GM21717 (cell line): Measurements from ENCODE around the gene FNDC3B.

ENCODE experiments used
- ATAC-seq: cut with Tn5 transposase; IDR thresholded peaks from one replicate; pipeline ENCODE4 v1.9.1; 2021; ENCODE audit warnings: mild to moderate bottlenecking, moderate library complexity; ENCODE audit not compliant: unreplicated experiment

Gene FNDC3B

DNA sequence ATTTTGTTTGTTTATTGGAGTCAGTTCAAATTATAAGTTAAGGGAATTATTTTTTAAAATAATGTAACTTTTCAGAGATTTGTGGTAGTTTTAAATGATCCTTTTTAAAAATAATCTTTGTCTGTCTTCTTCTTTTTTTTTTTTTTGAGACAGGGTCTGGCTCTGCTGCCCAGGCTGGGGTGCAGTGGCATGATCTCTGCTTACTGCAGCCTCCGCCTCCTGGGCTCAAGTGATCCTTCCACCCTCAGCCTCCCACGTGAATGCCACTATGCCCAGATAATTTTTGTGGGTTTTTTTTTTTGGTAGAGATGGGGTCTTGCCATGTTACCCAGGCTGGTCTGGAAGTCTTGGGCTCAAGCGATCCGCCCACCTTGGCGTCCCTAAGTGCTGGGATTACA is 12.6 kb downstream of the FNDC3B start:
- ATAC-seq, result no peak

- no peak for ATAC-seq
Observed at GRCh38 chr3:172052405-172052804, 13.0 kb downstream of the FNDC3B start.

- no peak for ATAC-seq
Observed at GRCh38 chr3:172054115-172054764, 14.9 kb downstream of the FNDC3B start.

DNA sequence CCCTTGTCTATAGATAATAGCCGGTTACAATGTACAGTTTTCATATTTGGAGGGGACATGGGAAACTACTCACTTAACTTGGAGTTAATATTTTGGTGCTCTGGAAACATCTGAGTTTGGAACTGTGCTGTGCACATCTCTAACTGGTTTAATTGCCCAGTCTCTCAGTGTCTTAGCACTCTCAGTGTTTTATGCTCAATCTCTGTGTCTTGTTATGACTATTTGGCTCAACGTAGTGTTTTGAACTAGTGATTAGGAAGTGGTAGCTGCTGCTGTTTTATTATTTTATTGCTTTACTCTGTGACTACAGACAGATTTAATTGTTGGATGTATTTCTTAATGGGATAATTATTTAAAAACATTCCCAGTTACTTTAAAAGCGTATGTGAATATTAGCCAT is 17.0 kb downstream of the FNDC3B start:
- ATAC-seq, result no peak

DNA sequence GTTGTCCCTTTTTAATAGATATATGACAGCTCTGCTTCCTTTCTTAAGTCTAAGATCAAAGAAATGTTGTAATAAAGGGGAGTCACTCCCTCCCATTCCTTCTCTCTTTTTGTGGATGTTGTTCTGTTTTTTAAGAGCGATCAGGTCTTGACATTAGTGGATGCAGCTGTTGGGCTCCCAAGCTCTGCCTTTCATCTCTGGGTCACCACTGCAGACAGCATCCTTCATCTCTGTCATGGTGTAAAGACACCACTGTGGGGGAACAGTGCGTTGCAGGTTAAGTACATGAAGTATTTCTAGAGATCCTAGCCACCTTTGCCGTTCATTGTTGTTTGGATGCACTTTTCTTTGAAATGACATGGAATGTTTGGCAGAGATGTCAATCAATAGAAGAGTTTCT is 17.7 kb downstream of the FNDC3B start:
- ATAC-seq, result no peak

GRCh38 chr3:172057624-172058327 is 18.4 kb downstream of the FNDC3B start:
- ATAC-seq, result no peak

DNA sequence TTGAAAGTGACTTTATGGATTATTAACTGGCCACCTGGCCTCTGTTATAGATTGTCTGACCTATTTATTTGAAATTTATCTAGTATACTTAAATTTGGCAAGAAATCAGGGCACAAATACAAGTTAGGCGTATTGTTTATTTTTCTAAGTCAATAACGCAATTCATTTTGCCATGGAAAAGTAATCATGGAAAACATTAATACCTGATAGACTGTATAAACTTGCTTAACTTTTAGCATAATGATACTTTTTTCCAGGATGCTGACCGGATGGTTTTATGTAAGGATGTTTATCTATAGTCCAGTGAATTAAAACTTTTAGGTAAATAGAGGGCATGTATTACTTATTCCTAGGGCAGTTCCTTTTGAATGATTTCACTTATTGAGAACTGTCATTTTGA is 20.2 kb downstream of the FNDC3B start:
- ATAC-seq, result no peak

DNA sequence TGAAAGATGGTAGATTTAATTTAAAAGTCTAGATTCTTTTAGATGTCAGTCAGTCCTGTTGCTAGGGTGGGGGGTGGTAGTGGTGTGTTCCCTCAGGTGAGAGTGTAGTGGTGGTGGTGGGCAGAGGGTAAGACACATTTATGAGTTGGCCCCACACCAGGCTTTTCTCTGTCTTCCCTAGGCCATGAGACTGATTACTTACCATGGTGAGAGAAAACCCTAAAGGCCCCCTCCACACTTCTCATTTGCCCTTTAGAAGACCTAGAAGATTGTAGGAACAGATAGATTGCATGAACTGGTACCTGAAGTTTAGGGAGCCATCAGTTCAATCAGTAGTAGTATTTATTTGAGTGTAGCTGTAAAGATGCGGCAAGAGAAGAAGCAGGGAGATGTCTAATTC is 20.9 kb downstream of the FNDC3B start:
- ATAC-seq, result no peak

DNA sequence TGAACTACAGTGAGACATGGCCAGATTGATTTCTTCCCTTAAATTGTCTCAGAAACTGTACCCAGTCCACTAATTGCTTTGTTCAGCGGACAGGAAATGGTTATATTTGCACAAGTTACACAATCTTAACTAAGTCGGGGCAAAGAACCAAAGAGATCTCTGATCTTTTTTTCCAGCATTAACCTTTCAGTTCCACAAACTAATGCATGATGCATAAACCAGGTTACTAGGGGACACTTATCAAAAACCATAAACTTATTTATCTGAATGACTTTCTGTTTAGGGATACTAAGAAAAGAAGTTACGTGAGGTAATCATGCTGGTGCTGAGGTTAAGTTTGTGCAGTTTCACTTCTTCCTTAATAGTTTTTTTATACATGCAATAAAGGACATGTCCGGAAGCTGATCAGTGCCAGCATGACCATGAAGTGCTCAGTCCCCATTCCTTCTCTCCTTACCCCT is 22.4 kb downstream of the FNDC3B start:
- ATAC-seq, result peak; percentile 91

GRCh38 chr3:172062761-172063160 is 23.4 kb downstream of the FNDC3B start:
- ATAC-seq, result no peak

- no peak for ATAC-seq
Observed at GRCh38 chr3:172063456-172064432, 24.4 kb downstream of the FNDC3B start.

DNA sequence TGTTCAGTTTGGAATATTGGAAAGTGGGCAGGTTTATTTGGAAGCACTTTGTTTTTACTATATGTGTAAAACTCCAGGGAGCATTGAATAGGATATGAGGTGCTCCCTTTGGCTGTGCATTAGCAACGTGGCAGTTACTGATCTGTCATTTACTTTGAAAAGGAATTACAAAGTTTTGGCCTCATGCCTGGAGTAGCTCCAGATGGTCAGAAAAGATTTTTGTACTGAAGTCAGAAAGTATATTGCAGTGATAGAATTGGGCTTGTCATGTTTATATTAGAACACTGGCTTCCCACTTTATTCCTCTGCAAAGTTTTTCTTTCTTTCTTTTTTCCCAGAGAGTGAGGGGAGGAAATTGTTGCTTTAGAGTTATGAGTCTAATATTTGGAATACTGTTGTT is 26.1 kb downstream of the FNDC3B start:
- ATAC-seq, result no peak

DNA sequence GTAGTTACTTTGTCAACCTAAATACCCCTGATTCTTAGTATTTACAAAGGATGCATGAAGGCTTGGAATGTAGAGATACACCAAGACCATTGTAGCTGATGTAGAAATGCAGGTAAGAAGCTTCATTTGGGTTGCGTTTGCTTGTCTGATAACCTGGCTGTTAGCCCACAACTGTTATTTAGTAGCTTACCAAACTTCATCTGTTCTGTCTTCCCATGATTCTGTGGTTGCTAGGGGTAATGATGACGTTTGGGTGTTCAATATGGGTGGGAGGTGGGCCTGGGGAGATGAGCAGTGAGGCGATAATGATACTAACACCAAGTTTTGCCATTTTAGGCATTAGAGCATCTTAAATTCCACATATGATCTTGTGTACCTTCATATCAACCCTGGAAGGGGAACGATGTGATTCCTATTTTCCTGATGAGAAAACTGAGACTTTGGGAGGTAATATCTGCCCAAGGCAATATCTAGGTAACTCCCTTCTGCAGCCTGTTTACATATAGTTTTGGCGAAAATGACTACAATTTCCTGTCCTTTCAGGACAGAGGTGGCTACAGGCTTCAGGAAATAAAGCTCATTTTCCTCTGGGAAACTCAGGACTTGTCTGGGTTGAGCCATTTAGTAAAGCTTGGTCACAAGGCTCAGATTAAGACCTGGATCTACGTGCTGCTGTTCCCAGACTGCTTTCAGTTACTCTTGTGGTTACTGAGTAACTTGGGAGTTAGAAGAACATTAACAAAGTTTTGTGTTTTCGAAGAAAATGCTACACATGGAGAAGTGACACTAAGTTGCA is 26.8 kb downstream of the FNDC3B start:
- no peak for ATAC-seq

DNA sequence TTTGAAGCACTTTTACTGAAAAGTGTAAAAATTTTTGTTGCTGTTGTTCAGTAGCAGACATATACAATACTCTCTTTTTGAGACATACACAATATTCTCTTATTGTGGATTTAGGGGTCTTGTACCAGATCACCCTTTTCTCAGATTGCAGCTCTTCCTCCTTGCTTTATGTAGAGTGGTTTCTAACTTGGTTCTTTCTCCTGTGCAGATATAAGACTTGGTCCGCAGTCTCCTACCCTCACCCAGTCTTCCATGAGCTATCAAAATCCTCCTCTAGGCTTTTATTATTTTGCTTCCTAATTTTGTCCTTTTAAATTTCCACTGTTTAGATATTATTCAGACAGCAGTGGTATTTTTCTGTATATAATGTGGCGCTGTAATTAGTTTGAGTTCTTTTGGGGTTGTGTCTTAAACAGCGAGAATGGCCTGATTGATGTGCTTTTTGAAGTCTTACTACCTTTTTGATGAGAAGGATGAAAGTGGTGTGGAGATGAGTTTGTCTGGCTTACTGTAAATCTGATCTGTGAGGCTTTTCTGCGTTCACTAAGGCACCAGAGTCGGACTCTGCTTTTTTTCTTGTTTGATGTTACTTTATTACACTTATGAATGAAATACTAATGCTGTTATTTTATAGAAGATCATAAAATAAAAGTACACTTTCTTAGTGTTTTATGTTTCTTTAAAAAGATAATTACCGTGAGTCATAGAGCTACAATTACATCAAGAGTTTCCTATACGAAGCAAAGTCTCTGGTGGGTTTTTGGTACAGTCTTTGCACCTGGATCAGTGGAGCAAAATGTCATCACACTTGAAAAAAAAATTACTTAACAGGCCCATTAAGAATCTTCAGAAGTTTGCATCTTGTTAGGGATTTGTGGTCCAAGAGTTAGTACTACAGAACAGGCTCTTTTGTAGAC is 27.8 kb downstream of the FNDC3B start:
- no peak for ATAC-seq

DNA sequence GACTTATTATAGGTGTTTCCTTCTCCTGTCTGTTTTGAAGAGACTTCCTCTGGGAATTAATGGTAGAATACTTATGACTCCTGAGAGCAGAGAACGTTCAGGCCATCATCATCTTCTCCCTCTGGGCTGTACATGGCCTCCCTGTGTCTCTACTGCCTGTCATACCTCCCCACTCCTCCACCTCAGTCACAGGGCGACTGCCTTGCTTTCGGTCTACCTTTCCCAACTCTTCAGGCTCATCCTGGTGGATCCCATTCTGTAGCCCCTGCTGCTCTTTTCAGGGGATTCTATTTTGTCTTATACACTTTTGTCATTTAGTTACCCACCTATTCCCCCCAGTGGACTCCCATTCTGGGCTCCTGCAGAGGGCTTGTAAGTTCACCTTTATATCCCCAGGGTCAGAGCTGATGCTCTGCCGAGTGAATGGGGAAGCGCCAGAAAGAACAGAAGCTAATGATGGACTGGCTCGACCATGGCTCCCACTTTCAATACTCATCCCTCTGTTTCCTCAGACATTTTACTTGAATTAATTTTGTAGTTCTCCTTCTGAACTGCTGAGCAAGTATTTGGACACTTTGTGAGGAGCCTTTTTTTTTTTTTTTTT is 28.6 kb downstream of the FNDC3B start:
- ATAC-seq, result no peak

- ATAC-seq, result no peak
Observed at GRCh38 chr3:172068977-172069376, 29.6 kb downstream of the FNDC3B start.

- ATAC-seq, result no peak
Observed at GRCh38 chr3:172069478-172069877, 30.1 kb downstream of the FNDC3B start.

DNA sequence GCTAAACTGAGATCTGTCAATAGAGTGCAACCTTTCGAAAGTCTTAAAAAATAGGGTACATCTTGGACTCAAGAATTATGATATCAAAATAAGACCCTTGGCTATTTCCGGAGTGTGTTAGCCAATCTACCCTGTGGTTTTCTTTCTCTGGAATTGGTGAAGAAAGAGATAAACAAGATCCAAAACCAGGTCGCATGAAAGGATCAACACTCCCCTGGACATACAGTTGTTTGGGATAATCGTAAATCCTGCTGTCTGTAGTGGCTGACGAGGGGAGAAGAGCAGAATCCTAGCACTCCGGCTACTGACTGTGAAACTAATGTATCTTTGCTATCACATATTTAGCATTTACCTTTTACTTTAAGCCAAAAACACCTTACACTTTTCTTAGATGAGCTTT is 30.9 kb downstream of the FNDC3B start:
- ATAC-seq, result no peak

DNA sequence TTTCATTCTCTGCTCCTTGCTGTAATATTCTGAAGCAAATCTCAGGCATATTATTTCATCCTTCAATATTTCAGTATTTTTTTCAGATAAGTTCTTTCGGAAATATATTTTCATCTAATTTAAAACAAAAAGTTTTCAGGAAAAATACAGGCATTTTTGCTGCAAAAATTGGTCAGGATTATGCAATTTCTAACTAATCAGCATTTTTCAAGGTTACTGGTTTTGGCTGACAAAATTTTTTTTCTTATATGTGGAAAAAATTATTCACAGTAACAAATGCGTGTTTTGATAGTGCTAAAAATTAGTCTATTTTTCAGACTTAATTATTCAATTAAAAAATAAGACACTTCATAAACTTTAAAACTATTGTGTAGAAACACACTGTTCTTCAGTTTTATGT is 31.4 kb downstream of the FNDC3B start:
- ATAC-seq, result no peak
